Measurements from ENCODE around the gene FBXO34. TPM values are rescaled to one million over a fixed set of nuclear protein-coding genes. Genes with fewer than 3 reads are reported as not detected.

The FBXO34 gene
- total RNA-seq, 1 experiment from 2014 or later: 19.4 TPM

DNA sequence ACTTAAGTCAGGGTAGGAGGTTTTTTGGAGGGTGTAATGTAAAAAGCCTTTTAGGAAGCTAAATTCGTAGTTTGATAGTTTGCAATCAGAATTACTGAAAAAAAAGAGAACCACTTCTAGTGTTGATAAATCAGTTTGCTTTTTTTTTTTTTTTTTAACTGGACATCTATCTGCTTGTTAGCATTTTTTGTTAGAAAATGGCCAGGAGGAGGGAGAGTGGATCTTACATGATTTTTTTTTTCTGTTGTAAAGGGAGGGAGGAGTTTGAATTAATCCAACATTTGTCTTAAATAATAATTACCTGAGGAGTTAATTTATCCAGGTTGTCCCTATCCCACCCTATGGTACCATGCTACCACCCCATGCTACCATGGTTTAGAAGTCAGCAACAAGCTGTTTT, 1.2 kb downstream of the FBXO34 start:
- no peak for DNase-seq (ENCODE audit: low read depth)

DNA sequence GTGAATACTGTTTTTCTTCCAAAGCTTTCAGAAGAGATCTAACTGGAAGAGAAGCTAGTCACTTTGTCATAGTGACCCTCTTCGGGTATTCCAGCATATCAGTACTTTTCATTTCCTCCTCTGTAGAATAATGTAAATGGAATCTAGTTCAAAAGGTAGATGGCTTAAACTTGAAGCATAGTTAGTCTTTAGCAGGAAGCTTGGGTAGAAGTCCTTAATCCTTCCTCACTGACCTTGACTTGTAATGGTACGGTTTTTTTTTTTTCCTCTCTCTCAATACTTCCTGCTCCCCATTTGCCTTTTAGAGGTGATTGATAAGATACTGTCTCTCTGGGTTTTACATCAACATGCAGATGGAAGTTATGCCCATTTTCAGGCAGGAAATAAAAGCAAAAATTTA, 1.7 kb downstream of the FBXO34 start:
- DNase-seq (ENCODE audit: low read depth): no peak

- DNase-seq (ENCODE audit: low read depth): no peak
These were observed 2.9 kb downstream of the FBXO34 start for GRCh38 chr14:55274146-55274545.

DNA sequence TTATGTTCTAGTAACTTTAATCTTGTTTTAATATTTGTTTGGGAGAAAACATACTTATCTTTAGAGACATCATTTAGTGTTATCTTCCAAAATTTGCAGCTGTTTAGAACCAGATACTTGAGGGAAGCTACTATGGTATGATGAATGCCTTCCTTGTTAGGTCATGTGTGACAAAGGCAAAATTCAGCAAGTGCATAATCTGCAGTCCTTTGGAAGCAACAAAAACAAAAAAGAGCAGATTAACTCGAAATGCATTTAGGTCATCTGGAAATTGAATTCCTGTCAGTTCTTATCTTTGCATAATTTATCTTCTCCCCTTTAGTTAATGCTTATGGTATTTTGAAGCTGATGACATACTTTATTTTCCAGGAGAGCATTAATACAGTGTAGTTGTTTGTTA, 3.5 kb downstream of the FBXO34 start:
- DNase-seq (ENCODE audit: low read depth): no peak

DNA sequence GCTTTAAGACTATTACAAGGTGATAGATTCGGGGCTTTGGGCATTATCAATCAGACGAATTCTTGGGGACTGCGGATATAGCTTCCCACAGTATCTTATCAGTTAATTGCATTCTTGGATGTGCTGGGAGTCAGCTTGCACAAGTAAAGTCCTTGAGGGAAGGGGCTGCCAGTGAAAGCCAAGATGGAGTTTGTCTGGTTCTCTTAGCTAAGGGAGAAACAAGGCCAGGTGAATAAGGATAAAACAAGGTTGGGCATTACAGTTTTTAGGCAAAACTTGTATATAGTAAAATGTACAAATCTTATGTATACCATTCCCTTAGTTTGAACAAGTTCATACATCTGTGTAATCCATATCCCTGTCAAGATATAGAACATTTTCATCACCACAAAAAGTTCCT, 5.5 kb downstream of the FBXO34 start:
- DNase-seq (ENCODE audit: low read depth): no peak

GRCh38 chr14:55277972-55278740, 6.9 kb downstream of the FBXO34 start:
- DNase-seq (ENCODE audit: low read depth): no peak

GRCh38 chr14:55279384-55279783, 8.2 kb downstream of the FBXO34 start:
- no peak for DNase-seq (ENCODE audit: low read depth)

- no peak for DNase-seq (ENCODE audit: low read depth)
These were observed 10.2 kb downstream of the FBXO34 start for GRCh38 chr14:55281316-55281839.

GRCh38 chr14:55285048-55285652, 13.9 kb downstream of the FBXO34 start:
- DNase-seq (ENCODE audit: low read depth): no peak

- no peak for DNase-seq (ENCODE audit: low read depth)
These were observed 17.2 kb downstream of the FBXO34 start for GRCh38 chr14:55288439-55288838.

DNA sequence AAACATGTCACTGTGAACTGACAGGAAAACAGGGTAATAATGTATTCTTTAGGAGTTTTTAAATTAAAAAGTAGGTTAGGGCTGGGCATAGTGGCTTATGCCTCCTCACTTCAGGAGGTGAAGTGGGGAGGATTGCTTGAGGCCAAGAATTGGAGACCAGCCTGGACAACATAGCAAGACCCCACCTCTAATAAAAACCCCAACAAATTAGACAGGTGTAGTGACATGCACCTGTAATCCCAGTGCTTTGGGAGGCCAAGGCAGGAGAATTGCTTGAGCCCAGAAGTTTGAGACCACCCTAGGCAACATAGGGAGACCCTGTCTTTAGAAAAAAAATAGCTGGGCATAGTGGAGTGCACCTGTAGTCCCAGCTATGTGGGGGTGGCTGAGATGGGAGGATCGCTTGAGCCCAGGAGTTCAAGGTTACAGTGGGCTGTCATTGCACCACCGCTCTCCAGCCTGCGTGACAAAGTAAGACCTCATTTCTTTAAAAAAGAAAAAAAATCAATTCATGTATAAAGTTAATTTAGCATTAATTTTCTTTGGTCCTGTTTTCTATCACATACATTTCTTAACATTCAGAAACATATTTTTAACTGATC, 20.4 kb downstream of the FBXO34 start:
- DNase-seq (ENCODE audit: low read depth): no peak

- no peak for DNase-seq (ENCODE audit: low read depth)
These were observed 23.4 kb downstream of the FBXO34 start for GRCh38 chr14:55294603-55295002.

DNA sequence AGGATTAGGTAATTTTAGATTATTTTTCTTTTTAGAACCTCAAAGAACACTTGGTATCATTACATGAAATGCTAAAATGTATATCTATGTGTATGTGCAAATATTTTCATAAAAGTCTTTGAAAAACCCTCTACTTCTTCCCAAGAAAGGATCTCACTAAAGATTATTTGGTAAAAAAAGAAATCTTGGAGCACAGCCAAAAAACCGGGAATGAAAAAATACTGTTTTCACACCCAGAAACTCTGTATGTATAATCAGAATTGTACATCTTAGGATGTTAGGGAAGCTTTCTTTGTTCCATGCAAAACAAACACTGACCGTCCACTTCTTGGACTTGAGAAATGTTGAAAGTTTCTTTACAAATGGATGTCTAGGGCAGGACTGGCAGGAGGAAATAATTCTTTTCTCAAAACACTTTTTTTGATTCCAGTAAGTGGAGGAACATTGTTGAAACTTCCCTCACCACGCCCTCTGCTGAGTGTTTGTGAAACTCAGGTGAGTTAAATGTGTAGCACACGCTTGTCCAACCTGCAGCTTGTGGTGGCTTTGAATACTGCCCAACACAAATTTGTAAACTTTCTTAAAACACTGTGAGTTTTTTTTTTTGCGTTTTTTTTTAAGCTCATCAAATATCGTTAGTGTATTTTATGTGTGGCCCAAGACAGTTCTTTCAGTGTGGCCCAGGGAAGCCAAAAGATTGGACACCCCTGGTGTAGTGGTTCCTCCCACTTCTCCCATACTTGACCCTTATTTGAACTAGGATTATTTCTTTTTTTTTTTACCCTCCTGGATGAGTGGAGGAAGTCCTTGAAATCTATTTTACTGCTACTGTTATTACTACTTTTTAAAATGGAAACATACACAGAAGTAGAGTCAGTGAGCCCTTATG, 26.6 kb downstream of the FBXO34 start:
- no peak for DNase-seq (ENCODE audit: low read depth)

DNA sequence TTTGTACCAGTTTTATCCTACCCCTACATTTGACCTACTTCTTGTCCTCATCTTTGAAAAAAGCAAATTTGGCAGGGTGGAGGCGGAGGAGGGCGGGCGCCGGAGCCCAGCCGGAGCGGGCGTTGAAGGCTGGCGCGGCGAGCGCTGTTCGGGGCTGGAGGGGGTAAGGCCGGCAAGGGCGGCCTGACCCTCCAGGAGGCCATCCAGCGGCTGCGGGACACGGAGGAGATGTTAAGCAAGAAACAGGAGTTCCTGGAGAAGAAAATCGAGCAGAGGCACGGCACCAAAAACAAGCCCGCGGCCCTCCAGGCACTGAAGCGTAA, 27.2 kb downstream of the FBXO34 start:
- no peak for DNase-seq (ENCODE audit: low read depth)

DNA sequence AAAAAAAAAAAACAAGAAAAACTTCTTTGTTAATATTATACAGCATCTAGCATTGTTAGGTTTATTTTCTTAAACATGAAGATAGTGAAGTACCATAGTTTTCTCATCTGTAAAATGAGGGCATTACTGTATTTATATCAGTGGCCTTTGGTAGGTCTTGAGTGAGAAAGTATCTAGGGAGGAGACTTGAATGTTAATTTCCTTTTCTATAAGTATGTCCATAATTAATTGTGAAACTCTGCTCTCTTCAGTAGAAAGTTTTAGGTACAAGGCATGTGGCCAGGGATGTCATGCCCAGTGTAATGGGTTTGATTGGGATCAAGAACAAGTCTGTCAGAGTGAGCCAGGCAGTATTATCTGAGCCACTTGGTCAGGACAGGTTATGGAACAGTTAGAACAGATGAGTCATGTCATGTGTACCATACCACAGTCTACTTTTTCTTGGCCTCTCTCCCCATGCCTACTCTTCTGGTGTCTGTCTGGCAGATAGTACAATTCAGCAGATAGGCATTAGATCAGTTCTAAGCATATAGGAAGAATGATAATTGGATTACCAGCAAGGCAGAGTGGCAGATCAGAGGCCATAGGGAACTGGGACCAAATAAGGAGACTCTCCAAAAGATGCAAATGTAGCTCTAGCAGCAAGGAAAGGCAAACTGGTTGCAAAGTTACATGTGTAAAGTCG, 30.4 kb downstream of the FBXO34 start:
- peak; percentile 67 for DNase-seq (ENCODE audit: low read depth)

DNA sequence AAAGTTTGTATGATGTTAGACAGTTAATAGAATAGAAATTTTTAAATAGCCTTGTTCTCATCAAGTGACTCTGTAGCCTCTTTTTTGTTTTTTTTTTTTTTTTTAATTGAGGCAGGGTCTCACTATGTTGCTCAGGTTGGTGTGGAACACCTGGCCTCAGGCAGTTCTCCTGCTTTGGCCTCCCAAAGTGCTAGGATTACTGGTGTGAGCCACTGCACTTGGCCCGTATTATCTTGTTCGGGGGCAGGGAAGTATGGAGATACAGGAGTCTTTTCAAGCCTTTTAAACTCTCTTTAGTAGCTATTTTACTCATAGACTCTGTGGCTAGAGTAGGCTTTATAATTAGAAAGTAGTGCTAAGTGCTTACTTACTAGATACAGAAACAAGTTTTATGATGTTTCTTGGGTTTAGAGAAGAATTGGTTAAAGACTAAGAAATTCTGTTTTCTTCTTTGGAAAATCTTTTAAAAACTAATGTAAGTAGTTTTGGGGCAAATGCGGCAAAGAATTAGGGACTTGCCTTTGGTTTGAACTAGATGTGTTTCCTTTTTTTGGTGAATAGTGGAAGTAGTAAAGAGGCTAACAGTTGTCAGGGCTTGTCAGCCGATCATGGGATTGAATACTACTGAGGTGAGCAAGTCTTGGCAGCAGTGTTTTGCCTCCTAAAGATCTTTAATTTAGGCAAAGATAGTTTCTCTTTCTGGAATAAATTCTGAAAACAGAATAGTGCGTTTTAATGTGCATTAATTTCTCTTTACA, 31.3 kb downstream of the FBXO34 start:
- DNase-seq (ENCODE audit: low read depth): no peak

DNA sequence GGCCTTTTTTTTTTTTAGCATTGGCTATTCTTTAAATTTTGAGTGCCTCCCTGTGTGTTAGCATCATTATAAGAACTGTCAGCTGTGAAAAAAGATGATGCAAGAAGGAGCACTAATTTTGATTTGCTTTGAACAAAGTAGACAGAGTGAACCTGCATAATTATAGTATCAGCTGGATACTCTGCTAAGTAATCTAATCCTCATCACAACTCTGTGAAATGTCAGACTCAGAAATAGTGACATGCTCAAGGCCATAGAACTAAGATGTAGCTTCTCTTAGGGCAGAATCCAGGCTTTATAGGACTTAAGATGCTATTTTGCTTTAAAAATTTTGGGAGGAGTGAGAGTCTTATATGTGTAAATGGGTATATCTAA, 31.9 kb downstream of the FBXO34 start:
- DNase-seq (ENCODE audit: low read depth): no peak

DNA sequence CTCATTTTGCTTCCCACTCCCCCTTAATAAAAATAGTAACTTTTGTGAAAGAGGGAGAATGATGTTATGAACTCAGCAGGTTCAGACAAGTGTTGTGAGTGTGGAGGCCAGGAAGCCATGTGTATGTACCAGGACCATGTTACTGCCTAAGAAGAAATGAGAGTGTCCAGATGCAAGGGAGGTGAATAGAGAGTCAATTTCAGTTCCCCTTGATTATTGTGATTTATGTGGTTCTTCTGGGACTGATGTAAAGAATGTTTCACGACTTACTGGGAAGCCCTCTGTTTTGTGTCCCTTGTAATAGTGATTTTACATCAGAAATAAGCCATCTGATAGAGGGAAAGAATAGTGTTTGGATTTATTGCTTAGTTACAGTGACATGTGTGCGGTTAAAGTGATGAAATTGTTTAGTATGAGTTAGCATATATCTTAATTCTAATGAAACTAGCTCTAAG, 32.5 kb downstream of the FBXO34 start:
- no peak for DNase-seq (ENCODE audit: low read depth)

GRCh38 chr14:55306938-55307589, 35.8 kb downstream of the FBXO34 start:
- DNase-seq (ENCODE audit: low read depth): no peak

DNA sequence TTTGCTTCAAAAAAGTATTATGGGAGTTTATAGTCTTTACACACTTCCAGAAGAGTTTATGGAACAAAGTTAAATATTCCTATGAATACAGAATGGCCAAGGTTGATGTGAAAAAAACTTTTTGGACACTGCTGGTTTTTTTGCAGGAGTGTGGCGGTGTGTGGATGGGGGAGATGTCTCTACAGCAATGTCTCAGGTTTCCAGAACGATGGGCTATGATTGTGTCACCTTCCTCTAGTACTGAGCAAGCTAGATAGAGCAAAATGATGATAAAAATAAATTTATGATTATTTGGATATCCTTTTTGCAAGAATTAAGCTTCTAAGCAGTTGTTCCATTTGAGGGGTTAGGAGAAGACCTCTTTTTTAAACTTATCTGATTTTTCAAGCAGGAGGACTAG, 37.9 kb downstream of the FBXO34 start:
- DNase-seq (ENCODE audit: low read depth): no peak
